ENCODE measurements around the gene EZH1. TPM values are rescaled to one million over a fixed set of nuclear protein-coding genes. Genes with fewer than 3 reads are reported as not detected.

The EZH1 gene
- total RNA-seq, 2 donors from 2014 or later = 30.5 to 32.5 TPM

DNA sequence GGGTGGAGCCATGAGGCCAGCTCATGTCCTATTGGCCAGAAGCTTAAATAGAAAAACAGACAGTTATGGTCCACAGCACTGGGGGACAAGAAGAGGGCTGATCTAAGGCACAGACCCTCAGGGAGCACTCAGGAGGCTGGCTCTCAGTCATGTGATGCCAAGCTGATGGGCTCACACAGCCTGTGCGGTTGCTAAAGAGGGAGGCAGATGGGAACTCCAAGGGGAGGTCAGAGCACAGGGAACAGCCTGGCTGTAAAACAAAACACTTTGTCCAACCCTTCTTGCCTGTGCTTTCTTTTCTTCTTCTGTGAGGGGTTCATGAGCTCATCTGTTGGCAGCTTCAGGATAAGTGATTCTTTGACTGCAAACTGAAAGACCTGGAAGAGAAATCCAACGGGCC lies 35.3 kb downstream of the EZH1 start:
- Histone ChIP-seq H3K36me3 (peaks cover 97% of the 10 kb centered on the region), H3K4me1 (no peaks in the 10 kb centered on the region), H3K27me3 (no peaks in the 10 kb centered on the region), H3K9me3 (no peaks in the 10 kb centered on the region), H3K27ac (no peak overlapping the region), H3K4me3 (no peak overlapping the region)
- TF ChIP-seq, protein P1, sequence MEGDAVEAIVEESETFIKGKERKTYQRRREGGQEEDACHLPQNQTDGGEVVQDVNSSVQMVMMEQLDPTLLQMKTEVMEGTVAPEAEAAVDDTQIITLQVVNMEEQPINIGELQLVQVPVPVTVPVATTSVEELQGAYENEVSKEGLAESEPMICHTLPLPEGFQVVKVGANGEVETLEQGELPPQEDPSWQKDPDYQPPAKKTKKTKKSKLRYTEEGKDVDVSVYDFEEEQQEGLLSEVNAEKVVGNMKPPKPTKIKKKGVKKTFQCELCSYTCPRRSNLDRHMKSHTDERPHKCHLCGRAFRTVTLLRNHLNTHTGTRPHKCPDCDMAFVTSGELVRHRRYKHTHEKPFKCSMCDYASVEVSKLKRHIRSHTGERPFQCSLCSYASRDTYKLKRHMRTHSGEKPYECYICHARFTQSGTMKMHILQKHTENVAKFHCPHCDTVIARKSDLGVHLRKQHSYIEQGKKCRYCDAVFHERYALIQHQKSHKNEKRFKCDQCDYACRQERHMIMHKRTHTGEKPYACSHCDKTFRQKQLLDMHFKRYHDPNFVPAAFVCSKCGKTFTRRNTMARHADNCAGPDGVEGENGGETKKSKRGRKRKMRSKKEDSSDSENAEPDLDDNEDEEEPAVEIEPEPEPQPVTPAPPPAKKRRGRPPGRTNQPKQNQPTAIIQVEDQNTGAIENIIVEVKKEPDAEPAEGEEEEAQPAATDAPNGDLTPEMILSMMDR (IDR thresholded peaks at IDR 0.05) = no peak
- DNase-seq (ENCODE audit: low spot score) = no peak

GRCh38 chr17:42708588-42708987 lies 36.3 kb downstream of the EZH1 start:
- Histone ChIP-seq H3K9me3 (no peaks in the 10 kb centered on the region), H3K27ac (no peak overlapping the region), H3K27me3 (no peaks in the 10 kb centered on the region), H3K4me1 (no peaks in the 10 kb centered on the region), H3K4me3 (no peak overlapping the region), H3K36me3 (peaks cover 100% of the 10 kb centered on the region)
- TF ChIP-seq, protein P1 (IDR thresholded peaks at IDR 0.05) = no peak
- DNase-seq (ENCODE audit: low spot score) = no peak

- H3K4me3 ChIP-seq = no peak overlapping the region
- H3K4me1 ChIP-seq = no peaks in the 10 kb centered on the region
- no peak overlapping the region for H3K27ac ChIP-seq
- H3K27me3 ChIP-seq = no peaks in the 10 kb centered on the region
- no peaks in the 10 kb centered on the region for H3K9me3 ChIP-seq
- DNase-seq (ENCODE audit: low spot score) = no peak
- TF ChIP-seq, protein P1 (IDR thresholded peaks at IDR 0.05) = no peak
- peaks cover 100% of the 10 kb centered on the region for H3K36me3 ChIP-seq
Observed at GRCh38 chr17:42706732-42707131, 38.1 kb downstream of the EZH1 start.

DNA sequence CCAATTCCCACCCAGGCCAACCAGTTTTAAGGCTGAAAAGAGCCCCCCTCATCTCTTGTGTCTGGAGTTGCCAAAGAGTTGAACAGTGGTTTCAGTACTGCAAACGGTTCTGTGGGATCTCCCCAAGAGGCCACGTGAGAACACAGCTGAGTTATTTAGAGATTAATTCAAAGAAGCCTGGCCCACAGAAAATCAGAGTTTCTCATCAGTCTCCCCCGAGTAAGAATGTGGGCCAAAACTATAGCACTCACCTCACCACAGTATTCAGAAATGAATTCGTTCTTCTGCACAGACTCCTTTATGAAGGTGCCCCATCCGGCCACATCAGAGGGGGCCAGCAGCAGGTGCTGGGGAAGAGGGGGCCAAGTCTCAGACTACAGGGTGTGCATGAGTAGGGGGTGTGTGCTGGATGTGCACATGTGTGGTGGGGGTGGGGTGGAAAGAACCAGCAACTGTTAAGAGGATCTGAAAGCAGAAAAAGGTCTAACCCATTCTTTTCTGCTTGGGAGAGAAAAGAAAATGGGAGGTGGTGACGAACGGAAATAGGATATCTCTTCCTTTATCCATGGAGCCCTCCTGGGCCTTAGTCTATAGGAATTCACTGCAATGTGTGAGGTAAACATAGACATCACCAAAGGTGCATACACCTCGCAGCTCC lies 39.9 kb downstream of the EZH1 start:
- TF ChIP-seq, protein P1 (IDR thresholded peaks at IDR 0.05) = no peak
- Histone ChIP-seq H3K36me3 (peaks cover 98% of the 10 kb centered on the region), H3K9me3 (no peaks in the 10 kb centered on the region), H3K27ac (no peak overlapping the region), H3K4me3 (no peak overlapping the region), H3K27me3 (no peaks in the 10 kb centered on the region), H3K4me1 (no peaks in the 10 kb centered on the region)
- no peak for DNase-seq (ENCODE audit: low spot score)

DNA sequence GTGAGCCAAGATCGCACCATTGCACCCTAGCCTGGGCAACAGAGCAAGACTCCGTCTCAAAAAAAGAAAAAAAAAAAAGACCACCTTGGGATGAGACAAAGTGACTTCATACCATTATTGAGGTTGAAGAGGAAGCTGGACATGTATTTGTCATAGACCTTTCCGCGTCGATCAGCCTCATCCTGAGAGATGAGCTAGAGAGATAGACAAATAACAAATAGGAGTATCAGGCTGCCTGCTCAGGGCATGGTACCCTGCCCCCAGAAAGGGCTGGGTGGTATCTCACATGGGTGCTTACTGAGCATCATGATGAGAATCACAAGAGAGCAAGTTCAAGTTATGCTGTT lies 40.4 kb downstream of the EZH1 start:
- TF ChIP-seq, protein P1 (IDR thresholded peaks at IDR 0.05) = no peak
- Histone ChIP-seq H3K4me3 (no peak overlapping the region), H3K36me3 (peaks cover 93% of the 10 kb centered on the region), H3K9me3 (no peaks in the 10 kb centered on the region), H3K27me3 (no peaks in the 10 kb centered on the region), H3K27ac (no peak overlapping the region), H3K4me1 (peaks cover 0 to 2% of the 10 kb centered on the region in 2 donors)
- no peak for DNase-seq (ENCODE audit: low spot score)

DNA sequence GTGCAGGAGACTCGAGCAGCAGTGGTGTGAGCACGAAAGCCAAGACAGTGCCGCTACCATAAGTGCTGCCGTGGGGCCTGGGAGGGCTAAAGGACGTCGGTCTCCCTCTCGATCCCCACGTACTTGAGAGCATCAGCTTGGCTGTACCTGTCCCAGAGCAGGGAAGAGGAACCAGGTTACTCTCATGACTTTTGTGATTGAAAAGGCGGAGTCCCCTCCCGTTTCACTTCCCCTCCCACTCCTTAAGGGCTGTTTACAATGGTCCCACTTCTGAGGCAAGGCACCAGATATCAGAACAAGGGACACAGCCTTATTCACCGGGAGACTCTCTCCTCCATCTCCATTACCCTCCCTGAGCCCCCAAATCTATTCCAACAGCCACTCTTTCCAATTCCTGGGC lies 42.4 kb downstream of the EZH1 start:
- H3K4me1 ChIP-seq = peaks cover 0 to 14% of the 10 kb centered on the region in 2 donors
- peaks cover 78% of the 10 kb centered on the region for H3K36me3 ChIP-seq
- no peaks in the 10 kb centered on the region for H3K9me3 ChIP-seq
- no peak for DNase-seq (ENCODE audit: low spot score)
- H3K4me3 ChIP-seq = no peak overlapping the region
- H3K27ac ChIP-seq = no peak overlapping the region
- TF ChIP-seq, protein P1 (IDR thresholded peaks at IDR 0.05) = no peak
- no peaks in the 10 kb centered on the region for H3K27me3 ChIP-seq

Data from right atrium auricular region (tissue), 2 donors.